HK-2 (cell line): Measurements from ENCODE around the gene ZNF273.

Experiments used
- DNase-seq: peaks from one replicate; pipeline ENCODE4 v3.0.0-alpha.2; 2018; ENCODE audit not compliant: unreplicated experiment

Gene ZNF273

GRCh38 chr7:64876792-64877713 lies 26.0 kb upstream of the ZNF273 start:
- no peak for DNase-seq

- no peak for DNase-seq
Measured at GRCh38 chr7:64877714-64878610, 25.1 kb upstream of the ZNF273 start.

- DNase-seq: no peak
Measured at GRCh38 chr7:64878684-64879083, 24.4 kb upstream of the ZNF273 start.

- DNase-seq: no peak
Measured at GRCh38 chr7:64879086-64879730, 23.9 kb upstream of the ZNF273 start.

- no peak for DNase-seq
Measured at GRCh38 chr7:64879800-64880199, 23.3 kb upstream of the ZNF273 start.

GRCh38 chr7:64880322-64881297 lies 22.5 kb upstream of the ZNF273 start:
- no peak for DNase-seq

- no peak for DNase-seq
Measured at GRCh38 chr7:64881461-64882287, 21.4 kb upstream of the ZNF273 start.

GRCh38 chr7:64882341-64883112 lies 20.5 kb upstream of the ZNF273 start:
- DNase-seq: no peak

GRCh38 chr7:64883113-64883905 lies 19.8 kb upstream of the ZNF273 start:
- no peak for DNase-seq

GRCh38 chr7:64884085-64884912 lies 18.8 kb upstream of the ZNF273 start:
- no peak for DNase-seq

- DNase-seq: no peak
Measured at GRCh38 chr7:64884913-64885370, 18.1 kb upstream of the ZNF273 start.

GRCh38 chr7:64885520-64886240 lies 17.4 kb upstream of the ZNF273 start:
- no peak for DNase-seq

- DNase-seq: no peak
Measured at GRCh38 chr7:64886956-64887545, 16.0 kb upstream of the ZNF273 start.

- no peak for DNase-seq
Measured at GRCh38 chr7:64887756-64888508, 15.1 kb upstream of the ZNF273 start.

- DNase-seq: no peak
Measured at GRCh38 chr7:64888561-64888900, 14.5 kb upstream of the ZNF273 start.
